ENCODE results near the gene MTFMT.

GRCh38 chr15:65051266-65051665 lies 21.8 kb upstream of the MTFMT start:
- TF ChIP-seq CTCF (IDR thresholded peaks at IDR 0.05; ENCODE audit: low read depth, low read length, missing input control) (no peak), FOXA2 (IDR thresholded peaks at IDR 0.05) (no peak), TAF1 (conservative IDR thresholded peaks at IDR 0.05) (no peak)
